DND-41 (cell line): ENCODE data around the gene LRP11.

Source experiments
- CTCF ChIP-seq: IDR thresholded peaks from 2 replicates; pipeline ENCODE4 v1.5.1; 2012; ENCODE audit warnings: borderline replicate concordance, low read length, moderate library complexity, mild to moderate bottlenecking; ENCODE audit not compliant: poor library complexity, severe bottlenecking; ENCODE audit errors: extremely low read depth
- EZH2 ChIP-seq: IDR thresholded peaks from 3 replicates; pipeline ENCODE4 v1.6.1; 2012; ENCODE audit warnings: borderline replicate concordance, low read depth, mild to moderate bottlenecking, moderate library complexity, low read length, inconsistent platforms; ENCODE audit not compliant: severe bottlenecking

GRCh38 chr6:149847939-149848267, 16.3 kb downstream of the LRP11 start:
- TF ChIP-seq CTCF (no peak), EZH2 (no peak)
